NCI-H69 (cell line): ENCODE measurements around the gene CNOT6L.

Source experiments
- DNase-seq: peaks from one replicate; lab custom pipeline; 2025; lab: John Stamatoyannopoulos, UW

Gene CNOT6L

GRCh38 chr4:77712675-77713074 lies 106.5 kb downstream of the CNOT6L start:
- DNase-seq: no peak

DNA sequence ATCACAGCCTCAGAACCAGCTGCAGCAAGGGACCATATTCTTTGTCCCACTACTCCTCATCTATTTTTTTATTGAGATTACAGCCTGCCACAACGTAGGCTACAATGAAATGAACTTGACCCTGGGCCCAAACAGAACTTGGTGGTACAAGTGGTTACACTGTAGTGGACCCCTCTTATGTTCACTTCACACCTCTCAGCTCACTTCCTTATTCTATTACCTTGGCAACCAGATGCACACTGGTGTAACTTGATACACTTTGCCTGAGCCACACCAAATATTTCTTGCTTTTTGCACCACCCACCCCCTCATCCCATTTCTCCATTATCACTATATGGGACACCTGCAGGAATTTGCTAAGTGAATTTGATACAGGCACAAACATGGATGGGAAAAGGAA lies 107.7 kb downstream of the CNOT6L start:
- no peak for DNase-seq

GRCh38 chr4:77710684-77711083 lies 108.5 kb downstream of the CNOT6L start:
- no peak for DNase-seq

DNA sequence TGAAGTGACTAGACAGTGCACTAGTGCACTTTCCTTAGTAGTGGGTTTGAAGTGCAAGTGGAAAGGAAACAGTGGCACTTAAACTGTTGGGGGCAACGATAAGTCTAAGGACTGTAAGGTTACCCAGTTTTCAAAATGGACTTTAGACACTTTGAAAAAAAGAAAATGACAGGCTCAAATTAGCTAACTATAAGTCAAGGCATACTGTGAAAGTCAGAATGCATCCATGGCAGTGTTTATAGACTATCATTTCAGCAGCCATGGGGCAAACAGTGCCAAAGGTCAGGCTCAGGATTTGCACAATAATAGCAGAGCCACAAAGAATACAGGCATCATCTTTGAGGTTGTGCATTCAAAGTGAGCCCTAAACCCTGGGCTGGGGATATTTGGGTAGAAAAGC lies 109.1 kb downstream of the CNOT6L start:
- DNase-seq: no peak

GRCh38 chr4:77706717-77707116 lies 112.5 kb downstream of the CNOT6L start:
- DNase-seq: no peak

DNA sequence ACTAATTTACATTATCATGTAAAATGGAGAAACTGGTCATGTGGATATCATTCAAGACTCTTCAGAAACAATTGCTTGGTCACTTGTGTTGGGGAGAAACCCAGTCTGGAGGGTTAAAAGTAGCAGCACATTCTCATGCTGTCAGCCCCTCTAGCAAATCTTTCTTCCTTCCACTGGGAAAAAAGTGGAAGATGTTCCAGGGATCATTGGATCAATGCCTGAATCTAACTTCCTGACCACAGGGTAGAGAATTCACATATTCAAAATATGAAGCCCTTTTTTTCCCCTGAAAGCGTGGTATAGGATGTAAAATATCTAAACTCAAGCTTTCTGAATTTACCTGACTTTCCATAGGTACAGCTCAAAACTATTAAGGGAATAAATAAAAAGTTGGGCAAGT lies 115.5 kb downstream of the CNOT6L start:
- DNase-seq: no peak

GRCh38 chr4:77701121-77701520 lies 118.0 kb downstream of the CNOT6L start:
- no peak for DNase-seq

DNA sequence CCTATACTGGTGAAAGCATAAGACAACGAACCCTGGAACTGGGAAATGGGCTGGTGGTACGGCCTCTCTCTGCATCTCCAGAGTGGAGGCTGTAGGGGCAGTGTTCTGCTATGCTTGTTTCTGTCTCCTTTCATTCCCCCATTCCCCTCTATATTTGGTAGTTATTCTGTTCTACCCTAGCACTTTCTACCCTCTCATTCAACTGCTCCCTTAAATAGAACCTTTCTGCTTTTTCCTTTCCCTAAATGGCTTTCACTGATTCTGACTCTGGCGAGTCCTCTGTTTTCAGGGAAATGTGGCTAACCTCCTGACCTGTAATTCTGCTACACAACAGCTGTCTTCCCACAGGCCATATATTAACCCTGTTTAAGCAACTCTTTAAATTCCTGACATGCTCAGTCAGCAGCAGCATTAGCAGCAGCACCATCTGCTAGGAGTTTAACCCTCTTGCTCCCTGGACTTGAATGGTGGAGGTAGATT lies 119.4 kb downstream of the CNOT6L start:
- peak; percentile 82 for DNase-seq

GRCh38 chr4:77697860-77698590 lies 121.1 kb downstream of the CNOT6L start:
- DNase-seq: peak; percentile 28

- DNase-seq: no peak
These were observed 123.4 kb downstream of the CNOT6L start for GRCh38 chr4:77695774-77696173.

DNA sequence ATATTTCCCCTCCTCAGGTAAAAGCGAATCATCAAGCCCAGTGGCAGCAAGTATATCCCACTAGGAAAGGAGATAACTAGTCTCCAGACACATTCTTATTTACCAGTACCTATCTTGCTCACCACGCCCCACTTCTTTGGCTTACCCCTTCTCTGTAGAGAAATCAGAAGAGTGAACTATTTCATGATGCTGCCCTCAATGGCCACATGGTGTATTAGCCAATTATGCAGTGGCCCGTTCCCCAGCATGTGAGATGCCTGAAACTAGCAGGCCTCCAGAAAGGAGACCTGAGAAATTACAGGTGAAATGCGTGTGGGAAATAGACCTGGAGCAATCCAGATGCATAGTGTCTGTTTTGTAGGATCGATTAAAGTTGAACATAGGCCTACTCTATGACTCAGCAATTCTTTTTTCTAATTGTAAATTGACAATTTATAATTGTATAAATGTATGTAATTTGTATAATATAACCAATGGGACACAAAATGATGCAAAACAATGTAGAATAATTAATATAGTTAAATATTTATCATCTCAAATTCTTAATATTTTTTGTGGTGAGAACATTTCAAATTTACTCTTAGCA lies 126.2 kb downstream of the CNOT6L start:
- no peak for DNase-seq

- no peak for DNase-seq
These were observed 137.4 kb downstream of the CNOT6L start for GRCh38 chr4:77681792-77682191.

GRCh38 chr4:77676842-77677241 lies 142.3 kb downstream of the CNOT6L start:
- no peak for DNase-seq

DNA sequence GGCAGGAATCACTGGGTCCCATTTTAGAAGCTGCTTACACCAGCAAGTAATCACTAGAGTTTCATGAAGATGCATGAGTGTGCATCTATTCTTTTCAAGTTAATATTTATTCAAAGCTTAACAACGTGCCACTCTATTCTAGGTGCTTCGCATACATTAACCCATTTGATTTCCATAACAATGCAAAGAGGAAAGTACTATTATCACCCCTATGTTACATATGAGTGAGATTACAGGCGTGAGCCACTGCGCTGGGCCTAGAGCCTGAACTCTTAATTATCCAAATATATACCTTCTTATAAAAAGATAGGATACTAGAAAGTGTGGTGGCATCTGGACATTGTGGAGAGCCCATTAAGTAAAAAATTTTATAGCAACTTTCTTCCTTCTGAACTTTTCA lies 148.1 kb downstream of the CNOT6L start:
- DNase-seq: no peak

DNA sequence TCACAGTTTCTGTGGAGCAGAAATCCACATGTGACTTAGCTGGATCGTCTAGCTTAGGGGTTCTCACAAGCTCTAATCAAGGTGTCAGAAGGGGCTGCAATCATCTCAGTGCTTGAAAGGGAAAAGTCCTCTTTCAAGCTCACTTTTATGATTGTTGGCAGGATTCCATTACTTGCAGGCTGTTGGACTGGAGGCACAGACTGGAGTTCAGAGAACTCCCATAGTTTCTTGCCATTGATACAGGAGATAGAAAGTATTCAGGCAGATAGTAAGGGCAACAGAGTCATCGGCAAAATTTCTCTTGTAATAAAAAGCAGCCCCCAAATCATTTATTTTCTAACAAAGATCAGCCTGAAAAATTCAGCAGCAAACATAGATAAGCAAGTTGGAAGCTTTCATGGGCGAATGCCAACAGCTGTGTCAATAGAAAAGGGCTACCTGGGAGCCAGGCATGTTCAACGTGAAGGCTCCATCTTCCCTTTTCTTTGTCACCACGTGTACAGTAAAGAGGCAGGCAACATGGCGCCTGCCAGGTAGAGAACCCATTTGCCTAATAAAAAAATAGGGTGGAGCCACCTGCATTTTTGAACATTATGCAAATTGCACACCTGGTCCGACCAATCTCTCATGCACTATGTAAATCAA lies 149.1 kb downstream of the CNOT6L start:
- peak; percentile 73 for DNase-seq

- DNase-seq: no peak
These were observed 153.6 kb downstream of the CNOT6L start for GRCh38 chr4:77665381-77666069.
